ENCODE results near the gene FXN.
"Not testable (repeated sequence)": the region's sequence is repeated elsewhere in the genome, so short reads cannot be mapped to it uniquely, and the experiment has no call there.

FXN gene

DNA sequence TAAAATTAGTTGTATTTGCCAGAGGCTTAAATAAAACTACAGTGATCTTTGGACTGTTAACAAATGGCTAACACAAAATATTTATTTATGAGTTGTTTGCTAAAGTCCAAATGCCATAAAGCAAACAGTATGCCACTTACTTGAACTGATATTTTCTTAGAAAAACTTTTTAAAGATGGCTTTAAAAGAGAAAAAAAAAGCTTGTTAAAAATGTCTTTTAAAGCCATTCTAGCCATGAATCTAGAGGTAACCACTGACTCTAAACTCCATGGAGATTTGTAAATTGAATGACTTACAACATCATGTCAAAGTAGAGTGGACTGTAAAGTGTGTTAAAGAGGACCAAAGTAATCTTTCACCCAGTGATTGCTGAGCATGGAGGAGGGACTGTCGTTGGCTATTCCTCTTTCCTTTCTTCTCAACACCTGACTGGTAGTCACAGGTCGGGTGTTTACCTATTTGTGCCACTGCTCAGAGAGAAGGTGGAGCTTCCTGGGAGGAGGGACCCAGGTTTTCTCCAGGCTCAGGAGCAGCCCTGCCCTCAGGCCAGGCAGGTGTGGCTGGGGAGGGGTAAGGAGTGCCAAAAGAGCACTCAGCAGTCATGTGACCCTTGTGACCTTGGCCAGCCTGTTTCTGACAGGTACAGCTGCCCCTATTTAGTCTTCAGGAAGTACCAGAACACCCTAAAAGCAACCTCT is 69.4 kb downstream of the FXN start:
- DNase-seq (ENCODE audit: low spot score): peak; percentile 35

GRCh38 chr9:69107771-69108170 is 72.2 kb downstream of the FXN start:
- DNase-seq (ENCODE audit: low spot score): no peak

DNA sequence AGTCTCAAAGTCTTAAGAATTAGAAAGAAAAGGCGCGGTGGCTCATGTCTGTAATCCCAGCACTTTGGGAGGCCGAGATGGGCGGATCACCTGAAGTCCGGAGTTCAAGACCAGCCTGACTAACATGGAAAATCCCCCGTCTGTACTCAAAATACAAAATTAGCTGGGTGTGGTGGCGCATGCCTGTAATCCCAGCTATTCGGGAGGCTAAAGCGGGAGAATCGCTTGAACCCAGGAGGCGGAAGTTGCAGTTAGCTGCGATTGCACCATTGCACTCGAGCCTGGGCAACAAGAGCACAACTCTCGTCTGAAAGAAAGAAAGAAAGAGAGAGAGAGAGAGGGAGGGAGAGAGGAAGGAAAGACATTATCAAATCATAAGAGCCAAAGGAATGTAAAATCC is 73.2 kb downstream of the FXN start:
- DNase-seq (ENCODE audit: low spot score): not testable (repeated sequence)

DNA sequence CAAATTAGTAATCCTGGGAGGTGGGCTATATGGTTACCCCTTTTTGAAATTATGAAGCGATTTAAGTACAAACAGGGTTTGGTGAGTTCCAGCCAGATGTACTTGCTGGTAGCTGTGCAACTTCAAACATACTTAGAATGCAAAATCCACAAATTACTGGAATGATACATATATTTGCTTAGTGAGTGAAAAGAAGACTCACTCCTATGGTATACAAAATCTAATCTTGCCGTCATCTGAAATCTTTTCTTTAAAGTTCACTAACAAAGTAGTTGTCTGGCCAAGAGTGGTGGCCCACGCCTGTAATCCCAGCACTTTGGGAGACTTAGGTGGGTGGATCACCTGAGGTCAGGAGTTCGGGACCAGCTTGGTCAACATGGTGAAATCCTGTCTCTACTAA is 73.6 kb downstream of the FXN start:
- DNase-seq (ENCODE audit: low spot score): no peak

DNA sequence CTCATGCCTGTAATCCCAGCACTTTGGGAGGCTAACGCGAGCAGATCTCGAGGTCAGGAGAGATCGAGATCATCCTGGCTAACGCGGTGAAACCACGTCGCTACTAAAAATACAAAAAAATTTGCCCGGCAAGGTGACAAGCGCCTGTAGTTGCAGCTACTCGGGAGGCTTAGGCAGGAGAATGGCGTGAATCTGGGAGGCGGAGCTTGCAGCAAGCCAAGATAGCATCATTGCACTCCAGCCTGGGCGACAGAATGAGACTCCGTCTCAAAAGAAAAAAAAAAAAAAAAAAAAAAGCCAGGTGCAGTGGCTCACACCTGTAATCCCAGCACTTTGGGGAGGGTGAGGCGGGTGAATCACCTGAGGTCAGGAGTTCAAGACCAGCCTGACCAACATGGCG is 77.1 kb downstream of the FXN start:
- not testable (repeated sequence) for DNase-seq (ENCODE audit: low spot score)

- DNase-seq (ENCODE audit: low spot score): no peak
Observed at GRCh38 chr9:69115621-69116020, 80.1 kb downstream of the FXN start.

DNA sequence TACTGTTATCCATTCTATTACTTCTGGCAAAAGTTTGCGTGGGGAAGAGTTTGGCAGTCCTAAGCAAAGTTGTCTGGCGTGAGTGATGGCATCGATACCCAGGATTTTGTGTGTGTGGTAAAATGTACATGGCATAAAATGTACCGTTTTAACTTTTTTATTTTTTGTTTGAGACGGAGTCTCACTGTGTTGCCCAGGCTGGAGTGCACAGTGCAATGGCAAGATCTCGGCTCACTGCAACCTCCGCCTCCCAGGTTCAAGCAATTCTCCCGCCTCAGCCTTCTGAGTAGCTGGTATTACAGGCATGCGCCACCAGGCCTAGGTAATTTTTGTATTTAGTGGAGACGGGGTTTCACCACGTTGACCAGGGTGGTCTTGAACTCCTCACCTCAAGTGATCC is 83.1 kb downstream of the FXN start:
- DNase-seq (ENCODE audit: low spot score): no peak

DNA sequence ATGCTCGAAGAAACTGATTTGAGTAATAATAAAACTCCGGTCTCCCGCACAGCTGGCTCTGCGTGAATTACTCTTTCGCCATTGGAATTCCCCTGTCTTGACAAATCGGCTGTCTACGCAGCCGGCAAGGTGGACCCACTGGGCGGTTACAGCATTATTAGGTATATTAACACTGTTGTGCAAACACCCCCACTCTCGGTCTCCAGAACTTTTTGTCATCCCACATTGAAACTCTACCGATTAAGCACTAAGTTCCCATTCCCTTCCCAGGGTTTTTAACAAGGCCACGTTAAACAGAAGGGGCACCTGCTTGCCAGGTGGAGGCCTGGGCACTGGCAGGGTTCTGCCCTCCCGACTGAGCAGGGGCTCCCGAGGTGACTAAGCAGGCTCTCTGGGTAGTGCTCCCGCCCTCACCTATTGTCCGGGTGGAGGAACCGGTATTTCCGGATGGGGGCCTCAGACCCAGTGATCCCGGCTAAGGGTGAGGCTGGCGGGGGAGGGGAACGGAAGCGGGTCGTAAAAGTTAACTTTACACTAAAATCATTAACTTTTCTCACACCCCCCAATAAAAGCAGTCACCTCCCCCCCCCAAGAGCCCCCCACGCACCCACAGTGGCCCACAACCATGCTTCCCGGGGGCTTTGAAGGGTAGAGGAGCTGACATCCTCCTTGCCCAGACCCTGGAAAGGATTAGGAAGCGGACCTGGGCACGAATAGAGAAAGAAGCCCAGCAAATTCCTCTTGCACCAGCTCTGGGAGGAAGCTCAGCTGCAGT is 85.0 kb downstream of the FXN start:
- peak; percentile 89 for DNase-seq (ENCODE audit: low spot score)

- peak; percentile 55 for DNase-seq (ENCODE audit: low spot score)
Observed at GRCh38 chr9:69121155-69122081, 85.9 kb downstream of the FXN start.

GRCh38 chr9:69122082-69122548 is 86.6 kb downstream of the FXN start:
- peak; percentile 41 for DNase-seq (ENCODE audit: low spot score)

GRCh38 chr9:69122549-69123141 is 87.1 kb downstream of the FXN start:
- peak; percentile 57 for DNase-seq (ENCODE audit: low spot score)

DNA sequence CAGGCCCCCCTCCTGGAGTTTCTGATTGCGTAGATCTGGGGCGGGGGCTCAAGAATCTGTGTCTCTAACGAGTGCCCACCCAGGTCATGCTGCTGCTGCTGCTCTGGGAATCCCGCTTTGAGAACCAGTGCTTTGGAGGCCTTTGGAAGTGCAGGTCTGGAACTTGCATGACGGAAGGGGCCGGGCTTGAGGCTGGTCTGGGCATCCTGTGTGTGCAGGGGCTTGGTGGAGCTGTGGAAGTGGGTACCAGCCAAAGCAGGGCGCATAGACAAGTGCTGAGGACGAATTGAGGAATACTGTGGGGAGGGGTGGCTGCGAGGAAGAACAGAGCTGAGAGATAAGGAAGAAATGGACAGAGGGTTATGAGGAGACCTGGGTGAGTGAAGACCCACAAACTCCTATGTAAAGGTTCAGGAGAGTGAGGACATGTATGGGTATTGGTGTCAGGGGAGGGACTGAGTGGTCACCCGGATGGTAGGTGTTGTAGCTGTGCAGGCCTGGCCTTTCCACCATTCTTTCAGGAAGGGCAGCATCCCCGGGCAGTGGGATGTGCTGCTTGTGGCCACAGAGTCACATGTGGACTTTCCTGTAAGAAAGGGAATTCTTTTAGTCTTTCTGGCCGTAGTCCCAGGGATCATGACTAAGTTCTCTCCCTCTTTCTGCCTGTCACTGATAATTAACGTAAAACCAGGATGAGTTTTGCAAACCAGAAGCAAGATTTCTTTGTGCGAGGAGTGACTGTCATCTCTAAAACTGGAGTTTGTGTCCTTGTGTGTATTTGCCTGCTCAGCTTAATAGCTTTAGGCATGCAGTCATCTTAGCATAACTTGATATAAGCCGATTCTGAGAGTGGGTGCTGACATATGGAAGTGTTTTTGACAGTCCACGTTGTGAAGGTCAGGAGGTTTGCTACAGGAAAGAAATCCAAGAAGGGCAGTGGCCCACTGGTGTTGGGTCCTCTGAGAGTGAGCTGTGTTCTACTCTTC is 95.2 kb downstream of the FXN start:
- no peak for DNase-seq (ENCODE audit: low spot score)

DNA sequence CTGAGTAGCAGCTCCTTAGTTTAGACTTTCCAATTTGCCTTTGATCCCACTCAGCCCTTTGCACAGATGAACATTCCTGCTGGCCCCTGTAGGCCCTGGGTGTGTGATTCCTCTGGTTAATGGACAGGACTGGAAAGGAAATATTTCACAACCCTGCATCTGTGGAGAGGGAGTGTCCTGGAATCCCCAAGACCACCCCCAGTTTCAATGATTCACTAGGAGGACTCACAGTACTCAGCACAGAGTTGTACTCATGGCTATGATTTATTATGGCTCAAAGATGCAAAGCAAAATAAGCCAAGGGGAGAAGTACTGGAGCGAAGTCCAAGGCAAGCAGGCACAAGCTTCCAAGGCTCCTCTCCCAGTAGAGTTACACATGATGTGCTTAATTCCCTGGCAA is 96.1 kb downstream of the FXN start:
- peak; percentile 81 for DNase-seq (ENCODE audit: low spot score)

GRCh38 chr9:69132361-69132760 is 96.8 kb downstream of the FXN start:
- no peak for DNase-seq (ENCODE audit: low spot score)

GRCh38 chr9:69134412-69134811 is 98.9 kb downstream of the FXN start:
- DNase-seq (ENCODE audit: low spot score): no peak

GRCh38 chr9:69136185-69136584 is 100.6 kb downstream of the FXN start:
- DNase-seq (ENCODE audit: low spot score): no peak

- no peak for DNase-seq (ENCODE audit: low spot score)
Observed at GRCh38 chr9:69136779-69137178, 101.2 kb downstream of the FXN start.

DNA sequence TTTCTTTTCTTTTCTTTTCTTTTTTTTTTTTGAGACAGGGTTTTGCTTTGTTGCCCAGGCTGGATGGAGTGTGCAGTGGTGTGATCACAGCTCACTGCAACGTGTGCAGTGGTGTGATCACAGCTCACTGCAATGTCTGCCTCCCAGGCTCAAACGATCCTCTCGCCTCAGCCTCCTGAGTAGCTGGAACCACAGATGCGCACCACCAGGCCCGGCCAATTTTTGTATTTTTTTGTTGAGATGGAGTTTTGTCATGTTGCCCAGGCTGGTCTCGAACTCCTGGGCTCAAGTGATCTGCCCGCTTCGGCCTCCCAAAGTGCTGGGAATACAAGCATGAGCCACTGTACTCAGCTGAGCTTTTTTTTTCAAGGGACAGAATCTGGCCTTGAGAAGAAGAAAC is 101.8 kb downstream of the FXN start:
- DNase-seq (ENCODE audit: low spot score): no peak

DNA sequence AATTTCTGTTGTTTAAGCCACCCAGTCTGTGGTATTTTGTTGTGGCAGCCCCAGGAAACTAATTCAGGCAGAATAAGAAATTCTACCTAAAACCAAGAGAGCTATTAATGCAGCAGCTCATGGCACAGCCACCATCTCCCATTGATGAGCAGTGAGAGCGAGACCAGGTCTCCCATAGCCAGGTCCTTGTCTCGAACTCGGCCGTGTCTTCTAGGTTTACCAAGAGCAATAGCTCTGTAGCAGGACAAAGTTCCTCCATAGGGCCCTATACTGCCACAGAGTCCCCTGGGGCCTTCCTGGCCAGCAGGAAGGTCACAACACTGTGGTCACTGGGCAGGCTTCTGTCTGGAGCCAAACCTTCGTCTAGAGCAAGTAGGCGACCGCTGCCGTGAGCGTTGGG is 104.0 kb downstream of the FXN start:
- DNase-seq (ENCODE audit: low spot score): no peak

- DNase-seq (ENCODE audit: low spot score): no peak
Observed at GRCh38 chr9:69140123-69140735, 104.7 kb downstream of the FXN start.

Data from HuH-7 (cell line).